Keratinocyte (primary cell): Measurements from ENCODE around the gene CCSER1. TPM values are rescaled to one million over a fixed set of nuclear protein-coding genes. Genes with fewer than 3 reads are reported as not detected.

ENCODE experiments used
- DNase-seq: peaks from one replicate; pipeline ENCODE4 v3.0.0-alpha.2; 2011; ENCODE audit warnings: low read depth, missing footprints, low spot score
- FAIRE-seq: peaks from 2 replicates; lab custom pipeline; 2011; peaks lifted over from hg19 to GRCh38; lab: Jason Lieb, UNC
- H2AFZ ChIP-seq: 2 replicates; pipeline ENCODE4 v1.6.0; 2012; ENCODE audit warnings: low read length, control low read depth, inconsistent platforms; ENCODE audit not compliant: control insufficient read depth
- H3K27ac ChIP-seq: 2 replicates; pipeline ENCODE4 v1.5.1; 2011; ENCODE audit warnings: low read length; ENCODE audit not compliant: control insufficient read depth, insufficient read depth
- H3K27me3 ChIP-seq: 3 replicates; pipeline ENCODE4 v1.6.0; 2011; ENCODE audit warnings: low read length; ENCODE audit not compliant: control insufficient read depth, insufficient read depth; ENCODE audit errors: extremely low read depth
- H3K36me3 ChIP-seq, 2 experiments: 2 replicates in 1 of 2; 3 replicates in 1 of 2; pipeline ENCODE4 v1.5.1; 2011; ENCODE audit warnings: low read length in 2 of 2, mild to moderate bottlenecking in 1 of 2; ENCODE audit not compliant: control insufficient read depth in 2 of 2, insufficient read depth in 2 of 2; ENCODE audit errors: extremely low read depth in 1 of 2
- H3K4me1 ChIP-seq: 3 replicates; pipeline ENCODE4 v1.5.1; 2011; ENCODE audit warnings: low read length; ENCODE audit not compliant: control insufficient read depth, insufficient read depth; ENCODE audit errors: extremely low read depth
- H3K4me2 ChIP-seq: 3 replicates; pipeline ENCODE4 v1.6.0; 2011; ENCODE audit warnings: low read depth, low read length; ENCODE audit not compliant: control insufficient read depth, insufficient read depth; ENCODE audit errors: extremely low read depth
- H3K4me3 ChIP-seq, 3 experiments: fragments of 200-600 bp in 1 of 3; sonication (generic) in 1 of 3; 2 replicates in 2 of 3; 3 replicates in 1 of 3; pipeline ENCODE4 v1.5.1; 2011 to 2016; ENCODE audit warnings: low read length in 3 of 3, mild to moderate bottlenecking in 3 of 3, control low read depth in 2 of 3, inconsistent platforms in 1 of 3, low read depth in 1 of 3, mixed read lengths in 1 of 3, mixed run types in 1 of 3, moderate library complexity in 1 of 3; ENCODE audit not compliant: control insufficient read depth in 2 of 3, insufficient read depth in 2 of 3; ENCODE audit errors: extremely low read depth in 1 of 3
- H3K79me2 ChIP-seq: 2 replicates; pipeline ENCODE4 v1.6.0; 2012; ENCODE audit warnings: low read length; ENCODE audit not compliant: control insufficient read depth, insufficient read depth
- H3K9ac ChIP-seq: 3 replicates; pipeline ENCODE4 v1.6.0; 2011; ENCODE audit warnings: low read length; ENCODE audit not compliant: control insufficient read depth, insufficient read depth; ENCODE audit errors: extremely low read depth
- H3K9me1 ChIP-seq: 3 replicates; pipeline ENCODE4 v1.6.0; 2011; ENCODE audit warnings: low read length; ENCODE audit not compliant: control insufficient read depth, insufficient read depth; ENCODE audit errors: extremely low read depth
- H3K9me3 ChIP-seq: 2 replicates; pipeline ENCODE4 v1.5.1; 2012; ENCODE audit warnings: low read depth, low read length; ENCODE audit not compliant: control insufficient read depth
- H4K20me1 ChIP-seq: 3 replicates; pipeline ENCODE4 v1.6.0; 2011; ENCODE audit warnings: low read length; ENCODE audit not compliant: control insufficient read depth, insufficient read depth; ENCODE audit errors: extremely low read depth
- CTCF ChIP-seq, 3 experiments: IDR thresholded peaks in 1 of 3; conservative IDR thresholded peaks in 1 of 3; optimal IDR thresholded peaks in 1 of 3; 2 replicates in 2 of 3; 3 replicates in 1 of 3; pipeline versions ENCODE3 to v1.5.1; 2011; ENCODE audit warnings: low read length in 3 of 3, mild to moderate bottlenecking in 3 of 3, moderate library complexity in 2 of 3, control low read depth in 1 of 3, inconsistent platforms in 1 of 3; ENCODE audit not compliant: insufficient read depth in 2 of 3; ENCODE audit errors: extremely low read depth in 1 of 3
- EZH2 ChIP-seq: IDR thresholded peaks from one replicate; pipeline ENCODE4 v1.6.1; 2012; ENCODE audit warnings: inconsistent platforms, mild to moderate bottlenecking, low read length, moderate library complexity
- dilution Hi-C: fragments of 300-500 bp; cut with MboI; formaldehyde crosslinking; loops from one replicate; pipeline ENCODE4 v1.7.0; 2020; ENCODE audit warnings: low sequenced_read_pairs; ENCODE audit not compliant: extremely low pct_ligation_motif_present
- polyA plus RNA-seq, 5 experiments: library from polyadenylated mRNA; depleted of rRNA in 3 of 5; stranded (reverse) in 3 of 5; stranded (forward) in 1 of 5; unstranded in 1 of 5; fragments of >200 nt; gene quantifications; 1 replicate in 1 of 5; 2 replicates in 3 of 5; 3 replicates in 1 of 5; pipeline versions ENCODE4 v1.2.1 to v1.2.3, GENCODE V29; 2011 to 2012; ENCODE audit warnings: missing spikeins in 2 of 5, low read depth in 1 of 5, low replicate concordance in 1 of 5

Gene CCSER1
- polyA plus RNA-seq, 1 donor (not counting 4 experiments of a cell fraction or from before 2014, with no cell fraction given) = 1.2 TPM

- Histone ChIP-seq H3K9ac (no peak overlapping the region), H3K4me2 (no peak overlapping the region), H3K9me3 (no peaks in the 10 kb centered on the region), H3K27me3 (no peaks in the 10 kb centered on the region), H3K79me2 (no peaks in the 10 kb centered on the region), H3K27ac (no peak overlapping the region), H4K20me1 (no peaks in the 10 kb centered on the region), H3K9me1 (no peaks in the 10 kb centered on the region), H3K4me1 (no peaks in the 10 kb centered on the region), H2AFZ (no peak overlapping the region), H3K4me3 (no peak overlapping the region), H3K36me3 (no peaks in the 10 kb centered on the region)
- TF ChIP-seq EZH2 = no peak
- TF ChIP-seq CTCF (optimal IDR thresholded peaks at IDR 0.05 in 1 of 3, IDR thresholded peaks at IDR 0.05 in 1 of 3, conservative IDR thresholded peaks at IDR 0.05 in 1 of 3; ENCODE audit: extremely low read depth in 1 of 3, insufficient read depth in 2 of 3, low read length in 3 of 3) = no peak
- no peak for DNase-seq
- FAIRE-seq = no peak
- dilution Hi-C loops = no loop called here
Measured at GRCh38 chr4:90185416-90185815, 58.2 kb downstream of the CCSER1 start.

DNA sequence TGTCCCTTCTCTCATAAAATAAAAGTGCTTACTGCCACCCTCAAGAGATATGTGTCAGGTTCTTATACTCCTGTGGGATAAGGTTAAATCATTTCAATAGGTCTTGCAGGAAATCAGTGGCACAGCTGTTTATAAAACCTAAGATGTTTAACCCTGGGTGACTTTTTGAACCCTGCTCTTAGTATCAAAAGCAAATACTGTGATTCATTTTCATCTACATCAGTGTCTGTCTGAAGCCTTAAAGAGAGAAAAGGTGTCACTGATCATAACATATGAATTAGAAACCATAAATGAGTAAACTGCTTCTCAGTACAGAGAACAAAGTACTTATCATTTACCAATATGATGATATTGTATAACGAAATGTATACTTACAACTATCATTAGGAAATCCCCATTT lies 59.0 kb downstream of the CCSER1 start:
- dilution Hi-C loops = no loop called here
- FAIRE-seq (no peak), DNase-seq (no peak)
- no peak overlapping the region for H2AFZ ChIP-seq
- TF ChIP-seq EZH2 (no peak), CTCF (optimal IDR thresholded peaks at IDR 0.05 in 1 of 3, IDR thresholded peaks at IDR 0.05 in 1 of 3, conservative IDR thresholded peaks at IDR 0.05 in 1 of 3; ENCODE audit: extremely low read depth in 1 of 3, insufficient read depth in 2 of 3, low read length in 3 of 3) (no peak)
- H3K4me2 ChIP-seq = no peak overlapping the region
- H3K9me1 ChIP-seq = no peaks in the 10 kb centered on the region
- H3K9ac ChIP-seq = no peak overlapping the region
- no peaks in the 10 kb centered on the region for H3K9me3 ChIP-seq
- no peaks in the 10 kb centered on the region for H3K36me3 ChIP-seq
- H3K4me1 ChIP-seq = no peaks in the 10 kb centered on the region
- H4K20me1 ChIP-seq = no peaks in the 10 kb centered on the region
- no peaks in the 10 kb centered on the region for H3K79me2 ChIP-seq
- no peak overlapping the region for H3K27ac ChIP-seq
- H3K27me3 ChIP-seq = no peaks in the 10 kb centered on the region
- H3K4me3 ChIP-seq = no peak overlapping the region
